Measurements from ENCODE around the gene INHBE.
A peak's percentile ranks its signal among the peaks of the same experiment; 100 is the strongest.
"Not testable (repeated sequence)": the region's sequence is repeated elsewhere in the genome, so short reads cannot be mapped to it uniquely, and the experiment has no call there.

The INHBE gene, protein sequence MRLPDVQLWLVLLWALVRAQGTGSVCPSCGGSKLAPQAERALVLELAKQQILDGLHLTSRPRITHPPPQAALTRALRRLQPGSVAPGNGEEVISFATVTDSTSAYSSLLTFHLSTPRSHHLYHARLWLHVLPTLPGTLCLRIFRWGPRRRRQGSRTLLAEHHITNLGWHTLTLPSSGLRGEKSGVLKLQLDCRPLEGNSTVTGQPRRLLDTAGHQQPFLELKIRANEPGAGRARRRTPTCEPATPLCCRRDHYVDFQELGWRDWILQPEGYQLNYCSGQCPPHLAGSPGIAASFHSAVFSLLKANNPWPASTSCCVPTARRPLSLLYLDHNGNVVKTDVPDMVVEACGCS

DNA sequence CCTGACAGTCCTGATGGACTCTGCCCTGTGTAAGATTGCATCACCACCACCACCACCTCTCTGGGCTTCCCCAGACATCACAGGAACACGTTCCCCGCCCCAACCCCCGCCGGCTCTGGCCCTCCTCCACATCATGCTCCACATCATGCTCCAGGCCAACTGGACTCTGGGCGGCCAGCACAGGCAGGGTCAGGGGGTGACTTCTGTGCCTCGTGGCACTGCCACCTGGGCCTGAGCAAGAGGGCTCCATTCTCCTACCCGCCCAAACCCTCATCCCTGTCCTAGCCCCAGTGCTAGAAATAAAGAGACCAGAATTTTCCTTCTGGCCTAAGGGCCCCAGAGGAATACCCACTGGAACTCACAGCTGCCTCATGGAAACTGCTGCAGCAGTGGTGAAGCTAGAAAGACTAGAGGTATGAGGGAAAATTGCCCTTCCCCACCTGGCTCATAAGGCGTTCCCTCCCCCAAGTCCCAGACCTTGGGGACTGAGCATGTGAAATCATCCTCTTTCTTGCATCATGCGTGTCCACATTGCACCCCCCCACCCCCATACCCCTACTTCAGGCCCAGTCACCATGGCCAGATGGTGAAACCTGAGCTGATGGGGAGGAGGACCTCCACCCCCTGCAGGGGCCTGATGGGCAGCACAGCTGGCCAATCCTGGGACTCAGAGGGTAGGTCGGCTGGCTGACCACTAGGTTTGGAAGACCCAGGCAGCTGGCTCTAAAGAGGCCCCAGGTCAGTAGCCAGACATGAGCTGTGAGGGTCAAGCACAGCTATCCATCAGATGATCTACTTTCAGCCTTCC, at the start of gene INHBE:
INHBE (plus strand) TSS at position 742 of the 808 bp plus-strand sequence. CDS start 230 bp downstream, outside the sequence.
- Histone ChIP-seq H3K27me3 (ENCODE audit: insufficient read depth, low read length) (peaks cover 2% of the 10 kb centered on the region), H3K4me1 (ENCODE audit: insufficient read depth, low read length) (peaks cover 16% of the 10 kb centered on the region), H2AFZ (ENCODE audit: low read depth, low read length) (no peak within 1 kb of the TSS), H3K9me3 (ENCODE audit: low read length) (no peaks in the 10 kb centered on the region), H3K36me3 (ENCODE audit: insufficient read depth, low read length) (no peaks in the 10 kb centered on the region), H3K4me3 (ENCODE audit: low read length) (no peak within 1 kb of the TSS)

DNA sequence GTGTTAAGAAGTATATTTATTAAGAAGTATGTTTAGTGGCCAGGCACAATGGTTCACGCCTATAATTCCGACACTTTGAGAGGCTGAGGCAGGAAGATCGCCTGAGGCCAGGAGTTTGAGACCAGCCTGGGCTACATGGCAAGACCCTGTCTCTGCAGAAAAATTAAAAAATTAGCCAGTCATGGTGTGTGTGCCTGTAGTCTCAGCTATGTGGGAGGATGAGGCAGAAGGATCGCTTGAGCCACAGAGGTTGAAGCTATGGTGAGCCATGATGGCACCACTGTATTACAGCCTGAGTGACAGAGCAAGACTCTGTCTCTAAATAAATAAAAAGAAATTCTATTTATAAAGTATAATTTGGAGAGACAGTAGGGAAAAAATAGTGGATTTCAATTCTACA, 44.6 kb upstream of the INHBE start:
- no peak overlapping the region for H3K4me3 ChIP-seq (ENCODE audit: low read length)

DNA sequence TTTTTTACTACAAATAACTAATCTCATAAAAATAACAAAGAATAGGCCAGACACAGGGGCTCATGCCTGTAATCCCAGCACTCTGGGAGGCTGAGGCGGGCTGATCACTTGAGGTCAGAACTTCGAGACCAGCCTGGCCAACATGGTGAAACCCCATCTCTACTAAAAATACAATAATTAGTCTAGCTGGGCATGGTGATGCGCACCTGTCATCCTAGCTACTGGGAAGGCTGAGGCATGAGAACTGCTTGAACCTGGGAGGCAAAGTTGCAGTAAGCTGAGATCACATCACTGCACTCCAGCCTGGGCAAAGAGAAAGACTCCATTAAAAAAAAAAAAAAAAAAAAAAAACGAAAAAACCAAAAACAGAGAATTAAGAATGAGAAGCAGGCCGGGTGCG, 40.9 kb upstream of the INHBE start:
- not testable (repeated sequence) for H2AFZ ChIP-seq (ENCODE audit: low read depth, low read length); H3K9me3 ChIP-seq (ENCODE audit: low read length); H3K27me3 ChIP-seq (ENCODE audit: insufficient read depth, low read length); H3K4me3 ChIP-seq (ENCODE audit: low read length); H3K36me3 ChIP-seq (ENCODE audit: insufficient read depth, low read length)
- H3K4me1 ChIP-seq (ENCODE audit: insufficient read depth, low read length) = peaks cover 11% of the 10 kb centered on the region

More for the DNA sequence above, 44.6 kb upstream of the INHBE start:
- H3K27me3 ChIP-seq (ENCODE audit: insufficient read depth, low read length) = no peaks in the 10 kb centered on the region
- no peaks in the 10 kb centered on the region for H3K9me3 ChIP-seq (ENCODE audit: low read length)
- no peak overlapping the region for H2AFZ ChIP-seq (ENCODE audit: low read depth, low read length)
- H3K36me3 ChIP-seq (ENCODE audit: insufficient read depth, low read length) = no peaks in the 10 kb centered on the region
- H3K4me1 ChIP-seq (ENCODE audit: insufficient read depth, low read length) = peaks cover 11% of the 10 kb centered on the region

DNA sequence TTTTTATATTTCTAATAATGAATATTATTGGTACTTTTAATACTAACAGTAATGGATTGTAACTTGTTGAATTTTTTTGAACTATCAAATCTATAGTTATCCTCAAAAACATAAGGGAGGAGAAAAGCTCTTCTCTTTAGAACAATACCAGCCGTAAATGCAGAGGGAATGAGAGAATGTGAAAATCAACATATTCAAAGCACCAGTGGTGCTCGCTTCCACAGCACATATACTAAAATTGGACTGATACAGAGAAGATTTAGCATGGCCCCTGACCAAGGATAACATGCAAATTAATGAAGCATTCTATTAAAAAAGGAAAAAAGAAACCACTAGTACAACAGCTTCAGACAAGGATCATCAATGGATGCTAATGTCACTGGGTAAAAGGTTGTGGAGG, 40.0 kb upstream of the INHBE start:
- H3K27me3 ChIP-seq (ENCODE audit: insufficient read depth, low read length) = no peaks in the 10 kb centered on the region
- H2AFZ ChIP-seq (ENCODE audit: low read depth, low read length) = no peak overlapping the region
- no peak overlapping the region for H3K4me3 ChIP-seq (ENCODE audit: low read length)
- H3K4me1 ChIP-seq (ENCODE audit: insufficient read depth, low read length) = peaks cover 11% of the 10 kb centered on the region
- H3K9me3 ChIP-seq (ENCODE audit: low read length) = no peaks in the 10 kb centered on the region
- H3K36me3 ChIP-seq (ENCODE audit: insufficient read depth, low read length) = no peaks in the 10 kb centered on the region

DNA sequence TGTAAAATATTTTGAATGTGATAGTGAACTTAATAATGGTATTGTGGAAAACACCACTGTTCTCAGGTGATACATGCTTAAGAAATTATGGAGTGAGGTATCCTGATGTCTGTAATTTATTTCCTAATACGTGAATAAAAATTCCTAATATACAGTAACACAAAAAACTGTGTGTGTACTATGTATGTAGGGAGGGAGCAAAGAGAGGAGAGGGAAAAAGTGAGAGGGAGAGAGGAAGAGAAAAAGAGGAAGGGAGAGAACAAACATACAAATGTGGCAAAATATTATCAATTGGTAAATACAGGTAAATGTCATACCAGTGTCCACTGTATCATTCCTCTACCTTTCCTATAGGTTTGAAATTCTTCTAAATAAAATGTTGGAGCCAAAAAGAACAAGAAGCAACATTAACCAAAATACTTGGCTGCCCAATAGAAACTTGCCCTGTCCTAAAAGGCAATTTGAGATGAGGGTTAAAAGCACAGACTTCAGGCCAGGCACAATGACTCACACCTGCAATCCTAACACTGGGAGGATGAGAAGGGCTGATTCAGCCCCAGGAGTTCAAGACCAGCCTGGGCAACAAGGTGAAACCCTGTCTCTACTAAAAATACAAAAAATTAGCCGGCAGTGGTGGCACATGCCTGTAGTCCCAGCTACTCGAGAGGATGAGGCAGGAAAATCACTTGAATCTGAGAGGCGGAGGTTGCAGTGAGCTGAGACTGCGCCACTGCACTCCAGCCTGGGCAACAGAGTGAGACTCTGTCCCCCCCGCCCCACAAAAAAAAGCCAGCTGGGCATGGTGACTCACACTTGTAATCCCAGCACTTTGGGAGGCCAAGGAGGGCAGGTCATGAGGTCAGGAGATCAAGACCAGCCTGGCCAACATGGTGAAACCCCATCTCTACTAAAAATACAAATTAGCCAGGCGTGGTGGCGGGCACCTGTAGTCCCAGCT, 38.8 kb upstream of the INHBE start:
- Histone ChIP-seq H3K4me3 (ENCODE audit: low read length) (no peak overlapping the region), H3K9me3 (ENCODE audit: low read length) (no peaks in the 10 kb centered on the region), H3K27me3 (ENCODE audit: insufficient read depth, low read length) (no peaks in the 10 kb centered on the region), H3K36me3 (ENCODE audit: insufficient read depth, low read length) (peaks cover under 1% of the 10 kb centered on the region), H2AFZ (ENCODE audit: low read depth, low read length) (no peak overlapping the region), H3K4me1 (ENCODE audit: insufficient read depth, low read length) (peaks cover 11% of the 10 kb centered on the region)

DNA sequence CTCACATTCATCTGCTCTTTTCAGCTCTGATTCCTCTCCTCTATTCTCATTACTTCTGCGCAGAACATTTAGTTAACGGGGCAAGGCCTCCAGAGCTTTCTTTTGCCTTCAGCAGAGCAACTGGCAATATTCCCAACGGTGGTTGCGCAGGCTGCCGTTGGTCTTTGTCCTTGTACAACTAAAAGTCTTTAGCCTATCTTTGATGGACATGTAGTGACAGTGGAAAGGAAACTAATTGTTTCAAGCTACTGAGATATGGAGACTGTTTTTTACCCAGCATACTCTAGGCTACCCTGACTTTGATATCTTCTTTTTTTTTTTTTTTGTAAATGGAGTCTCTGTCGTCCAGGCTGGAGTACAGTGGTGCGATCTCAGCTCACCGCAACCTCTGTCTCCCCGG, 36.9 kb upstream of the INHBE start:
- H3K4me1 ChIP-seq (ENCODE audit: insufficient read depth, low read length) = peaks cover 11% of the 10 kb centered on the region
- H3K36me3 ChIP-seq (ENCODE audit: insufficient read depth, low read length) = peaks cover 12% of the 10 kb centered on the region
- H3K4me3 ChIP-seq (ENCODE audit: low read length) = no peak overlapping the region
- H2AFZ ChIP-seq (ENCODE audit: low read depth, low read length) = no peak overlapping the region
- H3K27me3 ChIP-seq (ENCODE audit: insufficient read depth, low read length) = no peaks in the 10 kb centered on the region
- no peaks in the 10 kb centered on the region for H3K9me3 ChIP-seq (ENCODE audit: low read length)

DNA sequence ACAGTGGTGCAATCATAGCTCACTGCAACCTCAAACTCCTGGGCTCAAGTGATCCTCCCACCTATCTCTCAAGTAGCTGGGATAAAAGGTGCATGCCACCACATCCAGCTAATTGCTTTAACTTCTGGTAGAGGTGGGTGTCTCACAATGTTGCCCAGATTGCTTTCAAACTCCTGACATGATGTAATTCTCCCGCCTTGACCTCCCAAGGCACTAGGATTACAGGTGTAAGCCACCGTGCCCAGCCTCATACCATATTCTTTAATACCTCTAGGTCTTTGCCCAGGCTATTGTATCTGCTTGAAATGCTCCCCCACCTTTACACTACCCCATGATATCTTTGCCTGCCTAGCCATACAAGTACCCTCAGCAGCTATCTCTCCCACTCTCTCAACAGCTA, 35.6 kb upstream of the INHBE start:
- no peaks in the 10 kb centered on the region for H3K27me3 ChIP-seq (ENCODE audit: insufficient read depth, low read length)
- H3K4me3 ChIP-seq (ENCODE audit: low read length) = no peak overlapping the region
- H3K9me3 ChIP-seq (ENCODE audit: low read length) = no peaks in the 10 kb centered on the region
- no peak overlapping the region for H2AFZ ChIP-seq (ENCODE audit: low read depth, low read length)
- peaks cover 9% of the 10 kb centered on the region for H3K4me1 ChIP-seq (ENCODE audit: insufficient read depth, low read length)
- H3K36me3 ChIP-seq (ENCODE audit: insufficient read depth, low read length) = peaks cover 12% of the 10 kb centered on the region

DNA sequence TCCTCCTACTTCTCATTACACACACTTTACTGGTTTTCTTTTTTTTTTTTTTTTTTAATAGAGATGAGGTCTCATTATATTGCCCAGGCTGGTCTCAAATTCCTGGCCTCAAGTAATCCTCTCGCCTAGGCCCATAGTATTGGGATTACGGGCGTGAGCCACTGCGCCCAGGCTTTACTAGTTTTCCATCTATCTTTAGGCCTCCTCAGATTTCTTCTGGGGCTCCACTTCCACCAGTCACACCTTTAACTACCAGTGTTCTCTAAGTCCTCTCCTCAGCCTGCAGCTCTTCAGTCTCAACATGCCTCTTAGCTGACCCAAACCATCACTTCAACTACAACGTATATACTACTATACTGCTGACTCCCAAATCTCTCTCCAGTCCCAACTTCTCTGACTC, 34.6 kb upstream of the INHBE start:
- Histone ChIP-seq H3K27me3 (ENCODE audit: insufficient read depth, low read length) (no peaks in the 10 kb centered on the region), H3K4me1 (ENCODE audit: insufficient read depth, low read length) (no peaks in the 10 kb centered on the region), H3K36me3 (ENCODE audit: insufficient read depth, low read length) (peaks cover 14% of the 10 kb centered on the region), H3K9me3 (ENCODE audit: low read length) (no peaks in the 10 kb centered on the region), H3K4me3 (ENCODE audit: low read length) (no peak overlapping the region), H2AFZ (ENCODE audit: low read depth, low read length) (no peak overlapping the region)

DNA sequence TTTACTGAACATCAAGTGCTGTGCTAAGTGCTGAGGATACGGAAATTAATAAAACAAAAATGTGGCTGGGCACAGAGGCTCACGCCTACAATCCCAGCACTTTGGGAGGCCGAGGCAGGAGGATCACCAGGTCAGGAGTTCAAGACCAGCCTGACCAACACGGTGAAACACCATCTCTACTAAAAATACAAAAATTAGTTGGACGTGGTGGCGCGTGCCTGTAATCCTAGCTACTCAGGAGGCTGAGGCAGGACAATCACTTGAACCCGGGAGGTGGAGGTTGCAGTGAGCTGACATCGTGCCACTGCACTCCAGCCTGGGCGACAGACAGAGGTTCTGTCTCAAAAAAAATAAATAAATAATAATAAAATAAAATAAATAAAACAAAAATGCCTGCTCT, 28.2 kb upstream of the INHBE start:
- H3K4me1 ChIP-seq (ENCODE audit: insufficient read depth, low read length) = peaks cover 11% of the 10 kb centered on the region

DNA sequence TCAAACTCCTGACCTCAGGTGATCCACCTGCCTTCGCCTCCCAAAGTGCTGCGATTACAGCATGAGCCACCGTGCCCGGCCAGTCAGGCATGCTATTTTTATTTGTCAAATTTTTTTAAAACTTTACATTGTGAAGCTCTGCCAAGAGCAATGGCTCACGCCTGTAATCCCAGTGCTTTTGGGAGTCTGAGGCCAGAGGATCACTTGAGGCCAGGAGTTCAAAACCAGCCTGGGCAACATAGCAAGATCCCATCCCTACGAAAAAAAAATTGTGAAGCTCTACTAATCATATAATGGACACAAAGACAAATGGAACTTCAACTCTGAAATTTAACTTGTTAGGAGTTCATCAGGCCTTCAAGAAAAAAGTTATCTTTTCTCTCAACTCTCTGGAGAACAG, 26.1 kb upstream of the INHBE start:
- H3K4me3 ChIP-seq (ENCODE audit: low read length) = no peak overlapping the region
- peaks cover 5% of the 10 kb centered on the region for H3K36me3 ChIP-seq (ENCODE audit: insufficient read depth, low read length)
- H3K27me3 ChIP-seq (ENCODE audit: insufficient read depth, low read length) = no peaks in the 10 kb centered on the region
- H3K4me1 ChIP-seq (ENCODE audit: insufficient read depth, low read length) = peaks cover 11% of the 10 kb centered on the region
- H3K9me3 ChIP-seq (ENCODE audit: low read length) = no peaks in the 10 kb centered on the region
- H2AFZ ChIP-seq (ENCODE audit: low read depth, low read length) = no peak overlapping the region

More for the DNA sequence above, 28.2 kb upstream of the INHBE start:
- not testable (repeated sequence) for H2AFZ ChIP-seq (ENCODE audit: low read depth, low read length); H3K9me3 ChIP-seq (ENCODE audit: low read length); H3K4me3 ChIP-seq (ENCODE audit: low read length); H3K27me3 ChIP-seq (ENCODE audit: insufficient read depth, low read length)
- peaks cover 14% of the 10 kb centered on the region for H3K36me3 ChIP-seq (ENCODE audit: insufficient read depth, low read length)

DNA sequence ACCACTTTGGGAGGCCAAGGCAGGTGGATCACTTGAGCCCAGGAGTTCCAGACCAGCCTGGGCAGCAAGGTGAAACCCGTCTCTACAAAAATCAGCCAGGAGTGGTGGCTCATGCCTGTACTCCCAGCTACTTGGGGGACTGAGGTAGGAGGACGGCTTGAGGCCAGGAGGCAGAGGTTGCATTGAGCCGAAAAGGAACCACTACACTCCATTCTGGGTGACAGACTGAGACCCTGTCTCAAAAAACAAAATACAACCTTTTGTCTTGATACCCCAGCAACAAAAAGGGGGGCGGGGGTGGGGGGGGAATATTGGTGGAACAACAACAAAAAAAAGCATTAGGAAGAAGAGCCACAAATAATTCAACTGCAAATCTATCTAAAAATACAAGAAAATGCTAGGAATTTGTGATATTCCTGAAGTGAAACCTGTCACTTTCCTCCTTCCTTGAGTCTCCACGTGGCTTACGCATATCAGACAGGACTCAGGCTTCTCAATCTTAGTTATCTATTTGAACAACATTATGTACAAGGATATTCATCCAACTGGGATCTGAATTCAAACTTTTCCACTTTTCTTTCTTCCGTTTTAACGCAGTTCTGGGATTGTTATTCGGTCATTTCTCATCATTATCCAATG, 25.5 kb upstream of the INHBE start:
- Histone ChIP-seq H3K4me3 (ENCODE audit: low read length) (peak overlapping the region; percentile 74), H2AFZ (ENCODE audit: low read depth, low read length) (no peak overlapping the region), H3K36me3 (ENCODE audit: insufficient read depth, low read length) (peaks cover 5% of the 10 kb centered on the region), H3K9me3 (ENCODE audit: low read length) (no peaks in the 10 kb centered on the region), H3K4me1 (ENCODE audit: insufficient read depth, low read length) (peaks cover 11% of the 10 kb centered on the region), H3K27me3 (ENCODE audit: insufficient read depth, low read length) (no peaks in the 10 kb centered on the region)

DNA sequence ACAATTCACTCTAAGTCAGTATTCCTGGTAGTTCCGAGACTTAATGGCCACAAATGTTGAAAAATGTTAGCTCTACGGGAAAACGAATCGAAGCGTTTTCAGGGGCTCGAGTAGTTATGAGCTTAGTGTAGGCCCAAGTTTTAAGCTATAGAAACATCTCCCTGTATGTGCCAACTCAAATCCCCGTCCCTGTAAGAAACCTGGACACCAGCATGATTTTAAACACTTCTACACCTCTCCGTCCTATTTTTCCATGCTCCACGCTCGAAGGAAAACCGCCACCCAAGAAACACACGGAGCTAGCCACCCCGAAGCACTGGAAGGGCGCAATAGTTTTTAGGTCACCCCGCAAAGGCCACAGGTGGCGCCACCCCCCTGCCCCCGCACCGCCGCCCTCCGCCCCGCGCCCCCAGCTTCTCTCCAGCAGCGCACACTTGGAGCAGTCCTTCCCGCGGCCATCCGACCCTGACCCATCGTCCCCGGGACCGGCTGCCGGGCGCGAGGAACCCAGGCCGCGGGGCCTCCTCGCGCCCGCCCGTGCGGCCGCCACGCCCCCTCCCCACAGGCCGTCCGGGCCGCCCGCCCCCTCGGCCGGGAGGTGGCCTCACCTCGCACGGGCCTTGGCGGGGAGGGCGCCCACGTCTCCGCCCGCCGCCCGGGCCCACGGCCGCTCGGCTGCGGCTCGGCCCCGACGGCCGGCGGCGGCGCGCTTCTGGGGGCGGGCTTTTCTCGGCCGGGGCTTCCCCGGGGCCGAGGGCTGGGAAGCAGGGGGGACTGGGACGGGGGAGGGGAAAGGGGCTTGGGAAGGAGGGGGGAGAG, 24.8 kb upstream of the INHBE start:
- H2AFZ ChIP-seq (ENCODE audit: low read depth, low read length) = no peak overlapping the region

More for the DNA sequence above, 24.8 kb upstream of the INHBE start:
- Histone ChIP-seq H3K36me3 (ENCODE audit: insufficient read depth, low read length) (peaks cover 3% of the 10 kb centered on the region), H3K9me3 (ENCODE audit: low read length) (no peaks in the 10 kb centered on the region), H3K4me3 (ENCODE audit: low read length) (peak overlapping the region; percentile 74), H3K27me3 (ENCODE audit: insufficient read depth, low read length) (no peaks in the 10 kb centered on the region), H3K4me1 (ENCODE audit: insufficient read depth, low read length) (peaks cover 11% of the 10 kb centered on the region)
